Ramos (cell line): ENCODE data around the gene LYAR.
"Not testable (repeated sequence)": the region's sequence is repeated elsewhere in the genome, so short reads cannot be mapped to it uniquely, and the experiment has no call there.

Experiments
- in situ Hi-C: fragments of 300-500 bp; cut with MboI; formaldehyde crosslinking; loops from one replicate; pipeline ENCODE4 v1.14.3; 2022; ENCODE audit warnings: low sequenced_read_pairs; ENCODE audit not compliant: unreplicated experiment

Gene LYAR

DNA sequence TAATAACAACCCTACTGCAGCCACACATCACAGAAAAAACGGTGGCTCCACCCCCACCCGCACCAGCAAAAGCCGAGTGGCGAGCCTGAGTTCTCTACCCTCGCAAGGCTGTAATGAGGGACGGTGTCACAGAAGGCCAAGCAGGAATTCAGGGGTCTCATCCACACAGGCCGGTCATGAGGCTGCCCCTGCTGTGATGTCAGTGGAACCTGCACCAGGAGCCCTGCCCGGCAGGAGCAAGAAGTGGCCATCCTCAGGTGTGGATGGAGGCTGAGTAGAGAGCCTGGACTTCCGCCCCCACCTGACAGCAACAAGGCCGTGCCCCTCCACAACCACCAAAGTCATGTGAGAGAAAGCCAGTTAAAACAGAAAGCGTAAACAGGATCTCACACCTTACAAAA is 20.6 kb downstream of the LYAR start:
- in situ Hi-C loops = no loop called here

DNA sequence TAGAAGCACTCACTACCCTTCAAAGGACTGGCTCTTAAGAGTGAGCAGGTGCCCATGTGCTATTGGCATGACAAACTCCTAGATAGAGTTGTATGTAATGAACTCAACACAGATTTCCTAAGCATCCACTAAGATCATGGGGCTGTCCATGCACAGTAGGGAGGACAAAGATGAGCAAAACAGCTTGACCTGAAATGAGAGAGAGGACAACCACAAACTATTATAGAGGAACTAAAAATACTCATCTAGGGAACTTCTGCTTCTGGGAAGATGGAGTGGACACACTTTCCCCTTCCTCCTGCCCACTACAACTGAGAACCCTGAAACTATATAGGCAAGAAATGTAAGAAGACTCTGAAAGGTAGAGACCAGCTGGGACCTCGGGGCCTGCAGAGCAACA is 21.2 kb downstream of the LYAR start:
- in situ Hi-C loops = no loop called here

GRCh38 chr4:4267981-4268380 is 22.0 kb downstream of the LYAR start:
- in situ Hi-C loops = no loop called here

- in situ Hi-C loops = no loop called here
These were observed 29.7 kb downstream of the LYAR start for GRCh38 chr4:4260185-4260751.

DNA sequence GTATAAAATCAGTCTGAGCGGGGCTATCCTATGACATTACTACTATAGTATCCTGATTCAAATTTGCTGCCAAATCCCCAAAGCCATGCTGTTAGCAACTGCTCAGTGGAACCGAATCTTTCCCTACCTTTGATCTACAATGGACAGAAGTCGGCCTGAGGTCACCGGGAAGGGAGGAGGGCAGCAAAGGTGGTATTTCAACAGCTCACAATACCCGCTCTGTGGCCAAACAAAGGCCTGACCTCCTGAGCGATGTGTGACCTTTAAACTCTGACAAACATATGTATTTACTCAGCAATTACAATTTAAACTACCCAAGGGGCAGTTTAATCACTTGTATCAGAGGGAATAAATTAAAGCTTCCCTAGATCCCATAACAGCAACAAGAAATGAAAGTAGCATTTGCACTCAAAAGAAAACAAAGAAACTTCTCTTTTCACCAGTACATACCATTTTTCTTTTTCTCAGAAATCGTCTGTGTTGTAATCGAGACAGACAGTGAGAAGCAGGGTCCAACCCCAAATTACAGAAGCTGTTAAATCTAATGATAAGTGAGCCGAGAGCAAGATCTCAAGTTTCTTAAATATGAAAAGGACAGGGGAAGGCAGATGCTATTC is 30.4 kb downstream of the LYAR start:
- in situ Hi-C loops = loop anchor here (10.0 kb wide), 1 partner anchor 165 kb away; no protein-coding TSS in a partner anchor

- in situ Hi-C loops = loop anchor here (10.0 kb wide), 1 partner anchor 167 kb away; no protein-coding TSS in a partner anchor
These were observed 32.2 kb downstream of the LYAR start for GRCh38 chr4:4257705-4258104.

DNA sequence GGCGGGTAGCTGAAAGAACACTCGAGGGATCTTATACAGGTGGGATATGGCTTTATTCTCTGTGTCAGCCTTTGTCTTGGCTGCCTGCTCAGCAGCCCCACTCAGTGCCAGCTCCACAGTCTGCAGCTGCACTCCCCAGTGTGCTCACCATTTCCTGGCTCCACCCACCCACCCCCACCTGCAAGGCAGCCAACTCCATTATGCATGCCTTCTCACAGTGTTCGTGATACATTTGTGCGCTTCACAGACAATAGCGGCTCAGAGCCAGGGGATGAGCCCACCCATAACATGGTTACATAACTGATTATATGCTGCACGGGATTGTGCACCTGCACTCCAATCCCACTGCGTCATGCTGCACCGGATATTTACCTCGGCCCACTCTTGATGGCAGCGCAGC is 33.2 kb downstream of the LYAR start:
- in situ Hi-C loops = loop anchor here (10.0 kb wide), 1 partner anchor 168 kb away; no protein-coding TSS in a partner anchor

DNA sequence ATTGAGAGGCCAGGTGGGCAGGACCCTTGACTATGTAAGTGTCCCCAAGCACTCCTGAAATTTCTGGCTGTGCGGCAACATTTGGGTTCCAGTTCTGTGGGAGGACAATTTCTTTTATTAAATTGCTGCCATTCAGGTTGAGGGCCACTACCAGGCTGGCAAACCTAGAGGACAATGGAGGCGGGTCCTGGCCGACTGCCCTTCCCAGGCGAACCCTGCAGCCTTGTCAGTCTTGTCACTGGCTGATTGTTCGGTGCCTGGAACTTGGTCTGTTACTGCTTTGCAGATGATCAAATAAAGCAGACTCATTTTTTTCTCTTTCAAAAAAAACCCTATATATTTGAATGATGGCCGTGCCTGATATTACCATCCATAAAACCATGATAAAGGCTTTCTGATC is 35.3 kb downstream of the LYAR start:
- in situ Hi-C loops = loop anchor here (5.0 to 10.0 kb wide), 2 partner anchors 83 to 170 kb away; no protein-coding TSS in a partner anchor

- in situ Hi-C loops = loop anchor here (5.0 to 10.0 kb wide), 2 partner anchors 83 to 171 kb away; no protein-coding TSS in a partner anchor
These were observed 35.8 kb downstream of the LYAR start for GRCh38 chr4:4254199-4254598.

DNA sequence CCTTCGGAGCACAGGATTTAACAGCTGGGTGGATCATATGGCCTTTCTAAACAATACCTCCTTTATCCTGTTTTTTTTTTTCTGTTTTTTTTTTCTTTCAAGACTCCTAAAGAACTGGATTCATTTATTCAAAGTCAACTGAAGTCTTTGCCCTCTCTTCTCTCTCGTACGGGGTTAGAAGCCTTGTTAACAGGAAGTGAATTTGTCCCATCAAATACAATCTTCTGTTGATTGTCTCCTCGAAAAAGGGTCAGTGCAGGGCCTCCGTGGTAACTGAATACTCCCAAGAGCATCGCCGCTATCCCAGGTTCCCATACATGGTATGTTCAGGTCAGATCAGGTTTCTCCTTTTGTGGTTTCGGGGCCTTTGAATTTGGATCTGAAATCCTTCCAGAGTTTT is 40.1 kb downstream of the LYAR start:
- in situ Hi-C loops = loop anchor here (5.0 to 10.0 kb wide), 2 partner anchors 87 to 175 kb away; no protein-coding TSS in a partner anchor

GRCh38 chr4:4249342-4249741 is 40.6 kb downstream of the LYAR start:
- in situ Hi-C loops = not testable (repeated sequence)

DNA sequence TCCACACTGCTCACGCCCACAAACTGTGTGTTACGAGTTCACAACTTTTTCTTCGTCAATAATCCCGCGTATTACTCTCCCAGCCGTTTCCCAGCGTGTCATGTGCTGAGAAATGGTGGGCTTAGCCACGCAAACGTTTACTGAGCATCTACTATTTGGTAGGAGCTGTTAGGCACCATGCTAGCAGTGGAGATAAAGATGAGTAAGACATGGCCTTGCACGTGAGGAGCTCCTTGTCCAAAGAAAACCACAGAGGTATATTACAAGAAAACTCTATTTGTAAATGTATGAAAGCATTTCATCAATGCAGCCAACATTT is 41.1 kb downstream of the LYAR start:
- in situ Hi-C loops = no loop called here

GRCh38 chr4:4248029-4248884 is 41.7 kb downstream of the LYAR start, which contains the start of gene TMEM128:
Gene TMEM128, minus strand, starts transcription at chr4:4248223. Its CDS starts 21 bp downstream, at chr4:4248202.
- in situ Hi-C loops = no loop called here

DNA sequence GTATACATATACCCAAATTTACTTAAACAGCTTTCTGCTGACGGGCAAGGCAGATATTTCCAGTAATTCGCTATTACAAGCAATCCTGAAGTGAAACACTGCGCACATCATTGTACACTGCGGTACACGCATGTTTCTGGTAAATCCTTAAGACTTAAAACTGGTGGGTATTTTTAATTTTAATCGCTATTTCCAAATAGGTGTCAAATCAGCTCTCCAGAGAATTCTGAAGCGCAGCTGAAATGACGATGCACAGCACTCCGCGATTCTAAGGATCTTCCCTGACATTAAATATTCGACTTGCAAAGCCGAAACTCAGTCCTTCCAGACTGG is 42.3 kb downstream of the LYAR start:
- in situ Hi-C loops = no loop called here

DNA sequence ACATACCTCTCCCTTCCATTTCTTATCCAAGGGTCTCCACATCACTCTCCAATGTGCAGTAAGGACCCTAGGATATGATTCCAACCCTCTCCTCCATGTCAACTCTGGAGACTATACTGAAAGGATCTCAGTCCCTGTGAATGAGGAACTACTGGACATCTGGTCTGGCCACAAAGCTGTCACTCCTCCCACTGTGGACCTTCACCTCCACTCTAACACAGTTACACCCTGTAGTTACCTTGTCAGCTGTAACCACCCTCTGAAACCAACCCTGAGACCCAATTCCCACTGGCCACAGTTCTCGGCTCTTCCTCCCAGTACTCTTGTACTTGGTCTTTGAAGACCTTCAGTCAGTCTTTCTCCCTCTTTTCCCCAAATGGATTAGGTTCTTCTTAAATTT is 44.8 kb downstream of the LYAR start:
- in situ Hi-C loops = no loop called here

DNA sequence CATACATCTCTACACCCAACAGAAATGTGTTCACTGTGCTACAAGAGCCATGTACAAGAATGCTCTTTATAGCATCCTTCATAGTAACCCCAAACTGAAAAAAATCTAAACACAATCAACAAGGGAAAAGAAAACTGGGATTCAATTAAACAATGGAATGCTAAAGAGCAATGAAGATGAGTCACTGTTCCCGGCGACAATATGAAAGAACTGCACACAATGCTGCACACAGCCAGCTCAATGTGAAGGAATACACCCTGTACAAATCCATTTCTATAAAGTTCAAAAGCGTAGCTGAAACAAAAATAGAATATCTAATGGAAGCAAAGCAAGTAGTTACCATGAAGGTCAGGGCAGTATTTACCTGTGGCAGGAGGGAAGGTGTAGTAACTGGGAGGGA is 50.4 kb downstream of the LYAR start:
- in situ Hi-C loops = not testable (repeated sequence)

- in situ Hi-C loops = no loop called here
These were observed 56.3 kb downstream of the LYAR start for GRCh38 chr4:4233610-4234009.

DNA sequence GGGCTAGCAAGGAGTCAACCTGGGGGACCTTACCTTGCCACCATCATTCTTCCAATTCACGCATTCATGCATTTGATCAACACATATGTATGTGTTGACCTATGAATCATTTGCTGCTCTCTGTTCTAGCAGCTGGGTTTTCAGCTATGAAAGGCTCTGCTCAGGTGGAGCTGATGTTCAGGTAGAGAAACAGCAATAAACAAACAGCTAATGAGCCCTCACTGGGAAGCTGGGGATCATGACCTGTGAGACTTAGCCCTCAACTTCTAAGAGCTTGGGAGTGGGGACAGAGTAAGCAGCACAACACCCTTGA is 61.6 kb downstream of the LYAR start:
- in situ Hi-C loops = no loop called here

GRCh38 chr4:4227510-4228355 is 62.2 kb downstream of the LYAR start:
- in situ Hi-C loops = no loop called here

GRCh38 chr4:4226606-4227438 is 63.1 kb downstream of the LYAR start, which contains the start of gene OTOP1:
Gene OTOP1, minus strand, starts transcription at chr4:4226929. Its CDS starts 65 bp downstream, at chr4:4226864.
- in situ Hi-C loops = no loop called here
